GM21619 (cell line): ENCODE data around the gene C1orf115.
"Not testable (repeated sequence)": the region's sequence is repeated elsewhere in the genome, so short reads cannot be mapped to it uniquely, and the experiment has no call there.

Source experiments
- ATAC-seq: cut with Tn5 transposase; IDR thresholded peaks from one replicate; pipeline ENCODE4 v1.9.1; 2021; ENCODE audit not compliant: unreplicated experiment

Gene C1orf115, protein sequence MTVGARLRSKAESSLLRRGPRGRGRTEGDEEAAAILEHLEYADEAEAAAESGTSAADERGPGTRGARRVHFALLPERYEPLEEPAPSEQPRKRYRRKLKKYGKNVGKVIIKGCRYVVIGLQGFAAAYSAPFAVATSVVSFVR

DNA sequence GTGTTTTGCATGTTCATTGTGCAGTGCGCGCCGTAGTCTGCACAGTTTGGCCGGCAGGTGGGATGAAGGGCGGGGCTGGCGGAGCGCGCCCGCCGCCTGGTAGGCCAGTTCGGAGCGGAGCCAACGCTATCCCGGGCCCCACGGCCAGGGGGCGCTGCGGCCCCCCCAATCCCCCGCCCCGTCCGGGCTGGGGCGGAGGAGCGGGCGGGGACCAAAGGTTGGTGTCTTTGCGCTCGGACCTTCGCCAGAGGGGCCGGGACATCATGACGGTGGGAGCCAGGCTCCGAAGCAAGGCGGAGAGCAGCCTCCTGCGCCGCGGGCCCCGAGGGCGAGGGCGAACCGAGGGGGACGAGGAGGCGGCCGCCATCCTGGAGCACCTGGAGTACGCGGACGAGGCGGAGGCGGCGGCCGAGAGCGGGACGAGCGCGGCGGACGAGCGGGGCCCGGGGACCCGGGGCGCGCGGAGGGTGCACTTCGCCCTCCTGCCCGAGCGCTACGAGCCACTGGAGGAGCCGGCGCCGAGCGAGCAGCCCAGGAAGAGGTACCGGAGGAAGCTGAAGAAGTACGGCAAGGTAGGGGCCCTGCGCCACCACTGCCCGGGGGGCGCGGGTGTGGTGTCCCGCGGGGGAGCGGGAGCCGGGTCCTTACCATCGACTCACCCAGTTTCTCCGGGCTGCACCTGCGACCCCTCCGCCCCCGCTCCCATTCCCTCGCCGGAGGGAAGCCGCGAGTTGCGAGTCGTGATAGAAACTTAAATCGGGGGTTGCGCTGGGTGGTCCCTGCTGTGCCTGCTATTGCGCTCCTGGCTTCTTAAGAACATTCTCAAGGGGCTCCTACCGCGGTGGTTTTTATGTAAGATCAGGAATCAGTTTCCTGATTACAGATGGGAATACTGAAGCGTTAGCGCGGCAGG, at the start of gene C1orf115:
Gene C1orf115 (plus strand): TSS at position 224 of the 913 bp plus-strand sequence. CDS start 40 bp downstream, at position 264.
- ATAC-seq = peak; percentile 96

DNA sequence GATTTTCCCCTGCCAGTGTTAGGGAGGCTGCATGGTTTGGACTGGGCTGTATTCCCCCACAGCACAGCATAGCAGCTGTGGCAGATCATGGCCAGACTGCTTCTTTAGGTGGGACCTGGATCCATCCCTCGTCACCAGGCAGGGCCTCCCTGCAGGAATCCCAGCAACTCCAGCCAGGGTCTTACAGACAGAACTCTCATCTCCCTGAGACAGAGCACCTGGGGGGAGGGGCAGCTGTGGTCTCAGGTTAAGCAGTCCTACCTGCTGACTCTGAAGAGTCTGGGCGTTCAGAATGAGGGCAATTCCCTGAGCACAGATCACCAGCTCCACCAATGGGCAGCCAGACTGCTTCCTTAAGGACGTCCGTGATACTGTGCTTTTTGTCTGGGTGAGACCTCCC, 47.9 kb upstream of the C1orf115 start:
- no peak for ATAC-seq

DNA sequence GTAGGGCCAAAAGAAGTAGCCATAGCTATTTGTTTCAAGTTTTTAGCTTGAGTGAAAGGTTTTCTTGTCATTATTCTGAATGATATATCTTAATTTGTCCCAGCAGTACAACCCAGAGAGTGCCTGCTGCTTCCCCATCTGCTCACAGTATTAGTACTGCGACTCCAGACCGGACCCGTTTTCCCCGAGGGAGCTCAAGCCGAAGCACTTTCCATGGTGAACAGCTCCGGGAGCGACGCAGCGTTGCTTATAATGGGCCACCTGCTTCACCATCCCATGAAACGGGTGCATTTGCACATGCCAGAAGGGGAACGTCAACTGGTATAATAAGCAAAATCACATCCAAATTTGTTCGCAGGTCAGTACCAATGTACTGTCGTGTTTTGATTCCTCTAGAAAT, 37.2 kb upstream of the C1orf115 start:
- no peak for ATAC-seq

DNA sequence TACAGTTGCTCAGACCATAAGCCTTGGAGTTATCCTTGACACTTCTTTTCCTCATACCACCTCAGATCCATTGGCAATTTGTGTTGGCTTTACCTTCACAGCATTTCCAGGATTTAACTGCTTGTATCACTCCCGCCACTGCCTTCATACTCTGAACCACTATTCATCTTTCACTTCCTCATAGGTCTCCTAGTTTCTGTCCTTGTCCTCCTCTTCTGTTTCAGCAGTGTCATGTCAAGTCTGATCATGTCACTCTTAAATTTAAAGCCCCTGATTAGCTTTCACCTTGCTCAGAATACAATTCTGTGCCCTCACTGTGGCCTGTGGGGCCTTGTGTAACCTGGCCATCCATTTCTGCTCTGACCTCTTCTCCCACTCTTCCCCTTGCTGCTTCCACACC, 34.7 kb upstream of the C1orf115 start:
- ATAC-seq = peak; percentile 84

DNA sequence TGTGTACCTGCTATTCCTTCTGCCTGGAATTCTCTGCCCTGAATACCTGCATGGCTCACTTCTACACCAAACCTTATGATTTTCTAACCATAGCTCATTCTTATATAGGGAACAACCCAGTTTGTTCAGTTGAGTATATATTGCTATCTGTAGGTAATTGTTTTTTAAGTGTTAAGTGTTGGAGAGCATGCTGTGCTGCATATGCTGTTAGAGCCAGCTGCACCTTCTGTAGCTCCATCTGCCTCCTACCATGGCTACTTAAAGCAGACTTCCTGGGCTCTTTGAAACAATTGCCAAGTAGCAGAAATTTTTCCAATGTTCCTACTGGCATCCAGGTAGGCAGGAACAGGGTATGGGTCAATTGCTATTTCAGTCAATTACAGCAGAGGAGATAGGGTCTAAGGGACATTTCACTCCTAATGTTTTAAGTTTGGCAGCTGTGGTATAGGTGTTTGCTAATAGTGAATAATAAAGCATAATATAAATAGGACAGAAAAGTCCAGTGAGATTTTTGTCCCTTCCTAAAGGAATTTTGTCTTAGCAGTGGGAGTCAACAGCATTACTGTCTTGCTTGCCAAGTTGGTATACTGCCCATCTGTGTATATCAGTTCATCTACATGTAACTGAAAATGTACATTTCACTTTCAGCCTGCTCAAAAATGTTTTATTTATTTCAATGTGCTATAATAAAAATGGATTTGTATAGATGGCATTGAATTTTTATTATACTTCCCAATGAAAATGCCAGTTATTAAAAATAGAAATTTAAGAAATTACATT, 34.0 kb upstream of the C1orf115 start:
- ATAC-seq = peak; percentile 21

DNA sequence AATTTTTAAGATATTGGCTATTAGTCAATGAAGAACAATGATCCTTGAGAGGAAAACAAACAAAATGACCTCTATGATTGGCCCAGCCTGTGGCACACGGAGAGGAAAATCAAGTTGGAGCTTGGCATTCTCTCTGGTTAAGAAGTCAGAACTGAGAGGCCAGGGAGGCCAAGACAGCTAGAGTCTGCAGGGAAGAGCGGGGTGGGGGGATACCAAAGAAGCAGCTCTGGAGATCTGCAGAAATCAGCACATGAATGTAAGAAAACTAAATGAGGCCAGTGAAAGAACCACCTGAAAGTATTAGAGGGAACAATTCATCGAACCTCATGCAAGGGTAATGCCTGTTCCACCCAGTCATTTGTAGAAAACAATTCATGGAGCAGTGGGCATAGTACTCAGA, 23.8 kb upstream of the C1orf115 start:
- no peak for ATAC-seq

DNA sequence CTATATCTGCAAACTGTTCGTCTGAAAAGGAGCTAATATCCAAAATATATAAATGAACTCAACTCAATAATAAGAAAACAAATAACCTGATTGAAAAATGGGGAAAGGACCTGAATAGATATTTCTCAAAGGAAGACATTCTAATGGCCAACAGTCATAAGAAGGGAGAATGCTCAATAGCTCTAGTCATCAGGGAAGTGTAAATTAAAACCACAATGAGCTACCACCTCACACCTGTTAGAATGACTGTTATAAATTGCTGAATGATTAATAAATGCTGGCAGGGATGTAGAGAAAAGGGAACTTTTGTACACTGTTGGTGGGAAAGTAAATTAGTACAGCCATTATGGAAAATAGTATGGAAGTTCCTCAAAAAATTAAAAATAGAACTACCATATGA, 21.2 kb upstream of the C1orf115 start:
- no peak for ATAC-seq

DNA sequence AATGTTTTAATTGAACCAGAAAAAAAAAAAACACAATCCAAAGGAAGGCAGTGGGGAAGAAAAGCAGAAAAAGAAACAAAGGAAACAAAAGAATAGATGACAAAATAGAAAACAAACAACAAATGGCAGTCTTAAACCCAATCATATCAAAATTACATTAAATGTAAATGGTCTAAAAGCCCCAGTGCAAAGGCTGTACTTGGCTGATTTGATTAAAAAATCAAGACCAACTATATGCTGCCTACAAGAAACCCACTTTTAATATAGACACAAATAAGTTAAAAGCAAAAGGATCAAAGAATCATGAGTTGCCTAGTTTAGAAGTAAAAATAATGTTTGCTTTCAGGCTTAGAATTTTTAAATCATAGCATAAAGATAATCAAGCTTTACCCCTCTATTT, 19.8 kb upstream of the C1orf115 start:
- ATAC-seq = no peak

DNA sequence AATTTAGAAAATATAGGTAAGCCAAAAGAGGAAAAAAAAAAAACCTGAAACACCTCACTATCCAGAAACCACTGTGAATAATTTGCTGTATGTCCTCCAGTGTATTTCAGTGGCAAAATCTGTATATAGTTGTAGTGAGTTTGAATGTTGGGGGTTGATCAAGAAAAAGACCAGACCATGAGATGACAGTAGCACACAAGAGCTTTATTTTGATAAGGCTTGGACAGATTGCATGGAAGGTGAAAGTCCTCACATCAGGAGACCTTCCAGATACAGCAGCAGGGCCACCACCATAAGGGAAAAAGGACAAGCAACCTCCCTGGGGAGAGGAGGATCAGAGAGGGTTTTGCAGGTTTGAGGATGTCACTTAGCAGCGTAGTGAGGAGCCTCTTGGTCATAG, 16.2 kb upstream of the C1orf115 start:
- no peak for ATAC-seq

DNA sequence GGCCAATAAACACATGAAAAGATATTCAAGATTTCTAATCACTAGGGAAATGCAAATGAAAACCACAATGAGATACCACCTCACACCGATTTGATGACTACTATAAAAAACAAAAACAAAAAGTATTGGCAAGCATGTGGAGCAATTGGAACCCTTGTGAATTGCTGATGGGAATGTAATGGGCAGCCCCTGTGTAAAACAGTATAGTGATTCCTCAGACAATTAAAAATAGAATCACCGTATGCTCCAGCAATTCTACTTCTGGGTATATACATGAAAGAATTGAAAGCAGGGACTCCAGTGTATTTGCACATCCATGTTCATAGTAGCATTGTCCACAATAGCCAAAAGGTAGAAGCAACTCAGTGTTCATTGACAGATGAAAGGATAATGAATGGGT, 12.9 kb upstream of the C1orf115 start:
- ATAC-seq = no peak

DNA sequence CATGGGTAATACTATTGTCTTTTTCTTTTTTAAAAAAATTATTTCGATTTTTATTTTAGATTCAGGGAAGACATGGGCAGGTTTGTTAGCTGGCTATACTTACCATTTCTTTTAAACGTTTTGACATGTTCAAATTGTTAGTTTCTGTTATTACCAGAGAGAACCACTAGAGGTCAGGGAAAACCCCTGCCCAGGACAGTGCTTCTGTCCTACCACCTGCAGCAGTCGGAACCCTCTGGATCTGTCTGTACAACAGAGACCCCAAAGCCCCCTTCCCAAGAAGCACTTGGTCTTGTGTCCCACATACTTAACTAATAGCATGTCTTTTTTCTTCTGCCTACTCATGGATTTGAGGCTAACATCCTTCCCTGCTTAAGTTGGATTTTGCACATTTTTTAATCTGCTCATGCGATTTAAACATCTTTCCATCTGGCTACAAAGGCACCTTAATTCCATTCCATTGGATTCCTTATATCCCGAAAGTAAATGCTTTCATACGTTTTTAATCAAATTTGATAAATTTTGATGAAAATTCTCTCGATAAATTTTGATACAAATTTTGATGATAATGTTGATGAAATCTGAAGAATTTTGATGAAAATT, 10.0 kb upstream of the C1orf115 start:
- peak; percentile 97 for ATAC-seq

DNA sequence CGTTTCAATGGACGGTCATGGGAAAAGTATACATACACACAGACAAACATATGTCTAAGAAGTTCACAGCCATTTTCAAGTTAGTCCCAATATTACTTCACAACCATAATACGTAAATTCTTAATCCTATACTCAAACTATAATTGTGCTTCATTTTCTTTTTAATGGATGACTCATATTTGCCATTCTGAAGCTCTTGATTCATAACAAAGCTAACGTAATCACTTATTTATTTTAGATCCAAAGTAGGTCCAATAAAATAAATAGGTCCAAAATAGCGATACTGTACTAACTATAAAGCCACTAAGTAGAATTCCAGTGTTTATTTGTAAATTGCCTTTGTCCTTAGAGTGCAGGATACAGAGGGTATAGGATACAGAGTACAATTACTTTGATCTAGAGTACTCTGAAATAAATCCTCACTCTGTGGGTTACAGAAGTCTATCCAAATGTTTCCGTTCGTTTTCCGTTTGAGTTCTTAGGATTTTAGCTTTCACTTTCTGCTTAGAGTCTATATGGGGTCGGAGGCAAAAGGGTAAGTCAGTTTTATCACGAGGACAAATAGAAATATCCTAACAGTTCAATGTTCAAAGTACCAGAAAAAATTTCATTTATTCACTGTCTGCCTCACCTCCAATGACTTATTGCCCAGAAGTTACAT, 8.8 kb upstream of the C1orf115 start:
- no peak for ATAC-seq

DNA sequence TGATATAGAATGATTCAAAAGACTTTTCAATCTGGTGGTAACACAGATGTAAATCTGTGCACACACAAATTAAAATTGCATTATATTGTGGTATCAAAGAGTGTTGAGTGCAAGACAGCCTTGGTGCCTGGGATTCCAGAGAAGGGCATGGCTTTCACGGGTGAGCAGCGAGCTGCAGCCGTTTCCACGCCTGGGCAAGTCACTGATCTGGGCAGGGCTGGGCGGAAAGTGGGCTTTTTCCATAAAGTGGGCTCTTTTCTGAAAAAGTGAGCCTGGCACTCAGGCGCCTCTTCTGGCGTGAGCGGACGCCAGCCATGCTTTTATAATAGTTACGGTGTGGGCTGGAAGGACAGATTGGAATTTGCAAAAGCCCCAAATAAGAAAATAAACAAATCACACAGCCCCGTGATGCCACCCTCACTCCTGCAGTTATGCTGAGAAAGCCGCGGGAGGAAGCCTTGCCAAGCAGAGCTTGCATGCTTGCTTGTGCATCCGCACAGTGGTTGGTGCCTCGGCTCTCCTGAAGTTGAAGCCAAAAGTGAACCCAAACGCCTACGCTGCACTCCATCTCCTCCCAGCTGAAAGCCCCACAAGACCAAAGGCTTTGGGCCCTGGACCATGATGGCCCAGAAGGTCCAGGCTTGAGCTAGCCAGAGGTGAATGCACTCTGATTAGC, 7.1 kb upstream of the C1orf115 start:
- ATAC-seq = no peak

DNA sequence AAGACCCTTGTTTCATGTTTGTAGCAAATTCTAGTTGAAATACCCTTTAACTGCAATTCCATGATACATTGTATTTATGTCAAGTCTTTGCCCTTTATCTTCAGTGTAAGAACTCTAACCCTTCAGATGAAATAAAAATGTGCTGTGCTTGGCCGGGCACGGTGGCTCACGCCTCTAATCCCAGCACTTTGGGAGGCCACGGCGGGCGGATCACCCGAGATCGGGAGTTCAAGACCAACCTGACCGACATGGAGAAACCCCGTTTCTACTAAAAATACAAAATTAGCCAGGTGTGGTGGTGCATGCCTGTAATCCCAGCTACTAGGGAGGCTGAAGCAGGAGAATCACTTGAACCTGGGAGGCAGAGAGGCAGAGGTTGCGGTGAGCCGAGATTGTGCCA, 6.4 kb upstream of the C1orf115 start:
- ATAC-seq = not testable (repeated sequence)

DNA sequence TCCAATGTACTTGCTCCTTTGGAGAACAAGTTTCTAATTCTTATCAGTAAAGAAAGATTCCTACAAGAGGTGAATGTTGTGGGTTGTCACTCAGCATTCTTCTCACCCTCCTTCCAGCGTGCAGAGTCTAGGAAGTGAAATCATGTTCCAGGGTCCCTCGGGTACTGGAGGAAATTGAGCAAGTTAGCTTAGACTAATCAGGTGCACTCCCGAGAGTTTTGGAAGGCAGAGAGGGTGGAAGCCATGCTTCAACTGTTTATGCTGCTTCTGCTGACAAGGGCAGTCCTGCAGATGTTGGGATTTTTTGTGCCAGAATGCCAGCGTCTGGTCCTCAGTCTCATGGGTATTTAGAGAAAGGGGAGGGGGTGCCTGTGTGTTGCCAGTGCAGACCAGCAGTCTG, 5.3 kb upstream of the C1orf115 start:
- ATAC-seq = no peak

DNA sequence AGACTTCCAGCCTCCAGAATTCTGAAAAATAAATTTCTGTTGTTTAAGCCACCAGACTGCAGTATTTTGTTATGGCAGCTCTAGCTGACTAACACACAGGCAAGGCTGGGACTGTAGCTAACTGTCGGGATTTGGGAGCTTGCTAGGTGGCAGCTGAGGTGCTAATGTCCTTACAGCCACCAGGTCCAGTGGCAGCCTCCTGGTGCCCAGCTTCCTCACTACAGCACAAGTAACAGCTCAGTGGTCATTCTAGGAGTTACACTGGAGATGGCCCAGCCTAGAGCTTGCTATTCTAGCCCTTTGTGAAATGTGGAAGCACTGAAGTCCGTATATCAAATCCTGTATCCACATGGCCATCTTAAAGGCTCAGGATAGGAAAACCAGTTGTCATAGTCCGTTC, 4.3 kb upstream of the C1orf115 start:
- ATAC-seq = no peak

DNA sequence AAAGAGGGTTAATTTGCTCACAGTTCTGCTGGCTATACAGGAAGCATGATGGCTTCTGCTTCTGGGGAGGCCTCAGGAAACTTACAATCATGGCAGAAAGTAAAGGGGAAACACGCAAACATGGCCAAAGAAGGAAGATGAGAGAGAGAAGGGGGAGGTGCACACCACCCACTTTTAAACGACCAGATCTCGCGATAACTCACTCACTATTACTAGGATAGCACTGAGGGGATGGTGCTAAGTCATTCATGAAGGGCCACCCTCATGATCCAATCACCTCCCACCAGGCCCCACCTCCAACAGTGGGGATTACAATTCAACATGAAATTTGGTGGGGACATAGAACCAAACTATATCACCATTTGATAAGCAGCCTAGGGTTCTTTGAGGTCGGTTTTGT, 2.4 kb upstream of the C1orf115 start:
- ATAC-seq = no peak

DNA sequence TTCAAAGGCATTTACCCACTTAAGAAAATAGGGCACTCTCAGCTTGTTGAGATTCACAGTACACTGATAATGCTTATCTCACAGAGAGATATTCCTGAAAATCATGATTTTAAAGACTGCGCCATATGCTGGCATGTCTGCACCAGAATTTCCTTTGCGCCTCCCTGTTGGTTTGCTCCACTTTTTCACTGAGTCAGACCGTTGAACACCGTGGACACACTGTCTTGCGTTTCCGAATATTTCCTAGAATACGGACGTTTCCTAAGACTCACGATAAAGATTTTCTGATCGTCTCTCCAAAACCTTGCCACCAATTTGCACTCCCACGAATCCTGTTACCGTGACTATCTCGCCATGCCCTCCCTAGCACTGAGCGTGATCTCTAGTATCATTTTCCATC, 497 bp upstream of the C1orf115 start:
- no peak for ATAC-seq

DNA sequence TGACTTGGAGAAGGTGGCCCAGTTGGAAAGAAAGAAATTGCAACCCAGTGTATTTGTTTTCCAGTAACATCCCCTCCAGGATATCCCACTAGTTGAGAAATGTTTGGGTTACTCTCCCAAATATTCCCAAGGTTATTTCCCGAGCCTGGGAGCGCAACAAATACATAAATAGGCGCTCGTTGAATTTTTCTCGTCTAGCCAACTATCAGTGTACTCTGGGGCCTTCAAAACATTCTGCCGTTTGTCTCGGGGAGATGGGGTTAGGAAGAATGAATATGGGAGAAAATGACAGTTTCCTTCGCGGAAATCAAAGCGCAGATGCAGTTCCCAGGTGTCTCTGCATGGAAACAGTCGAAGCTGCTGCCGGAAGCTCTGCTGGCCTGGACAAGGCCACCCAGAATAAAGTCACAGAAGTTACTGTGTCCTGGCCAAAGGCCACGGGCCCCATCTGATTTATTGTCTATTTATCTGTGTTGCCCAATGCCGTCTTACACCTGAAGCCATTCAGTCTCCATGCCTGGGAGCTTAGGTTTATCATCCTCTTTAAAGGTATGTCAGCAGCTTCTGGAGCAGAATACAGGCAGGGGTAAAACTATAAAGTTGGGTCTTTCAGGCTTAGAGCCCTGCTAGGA, 1.0 kb downstream of the C1orf115 start:
- ATAC-seq = no peak
